ENCODE results near the gene OVAAL.
A peak's percentile ranks its signal among the peaks of the same experiment; 100 is the strongest.

OVAAL gene

DNA sequence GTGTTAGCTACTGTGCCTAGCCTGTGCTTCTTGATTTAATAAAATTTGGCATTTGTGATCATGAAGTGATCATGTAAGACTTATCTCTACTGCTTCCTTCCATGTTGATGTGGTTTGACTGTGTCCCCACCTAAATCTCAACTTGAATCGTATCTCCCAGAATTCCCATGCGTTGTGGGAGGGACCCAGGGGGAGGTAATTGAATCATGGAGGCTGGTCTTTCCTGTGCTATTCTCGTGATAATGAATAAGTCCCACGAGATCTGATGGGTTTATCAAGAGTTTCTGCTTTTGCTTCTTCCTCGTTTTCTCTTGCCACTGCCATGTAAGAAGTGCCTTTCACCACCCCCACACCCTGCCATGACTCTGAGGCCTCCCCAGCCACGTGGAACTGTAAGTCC is at the start of gene OVAAL:
OVAAL (plus strand) TSS at position 301 of the 400 bp plus-strand sequence.
- CTCF ChIA-PET = no interaction called here
- Mint-ChIP-seq H3K27me3 (peaks cover 20% of the 10 kb centered on the region), H3K9me3 (no peaks in the 10 kb centered on the region), H3K4me1 (no peaks in the 10 kb centered on the region), H3K36me3 (no peaks in the 10 kb centered on the region), H3K27ac (no peak within 1 kb of the TSS), H3K4me3 (no peak within 1 kb of the TSS)
- no peak for DNase-seq

DNA sequence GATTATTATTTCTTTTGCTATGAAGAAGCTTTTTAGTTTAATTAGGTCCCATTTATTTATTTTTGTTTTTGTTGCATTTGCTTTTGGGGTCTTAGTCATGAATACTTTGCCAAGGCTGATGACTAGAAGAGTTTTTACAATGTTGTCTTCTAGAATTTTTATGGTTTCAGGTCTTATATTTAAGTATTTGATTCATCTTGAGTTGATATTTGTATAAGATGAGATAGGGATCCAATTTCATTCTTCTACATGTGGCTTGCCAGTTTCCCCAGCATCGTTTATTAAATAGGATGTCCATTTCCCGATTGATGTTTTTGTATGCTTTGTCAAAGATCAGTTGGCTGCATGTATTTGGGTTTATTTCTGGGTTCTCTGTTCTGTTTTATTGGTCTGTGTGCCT is 47.9 kb upstream of the OVAAL start:
- peaks cover 5% of the 10 kb centered on the region for H3K4me1 Mint-ChIP-seq
- no peaks in the 10 kb centered on the region for H3K36me3 Mint-ChIP-seq
- no peaks in the 10 kb centered on the region for H3K9me3 Mint-ChIP-seq
- CTCF ChIA-PET = interaction anchor here (1.1 kb wide), 1 partner anchor 351 kb away, joined by 3 read pairs; no protein-coding TSS in a partner anchor
- no peak for DNase-seq
- no peak overlapping the region for H3K27ac Mint-ChIP-seq
- peaks cover 15% of the 10 kb centered on the region for H3K27me3 Mint-ChIP-seq
- H3K4me3 Mint-ChIP-seq = no peak overlapping the region

DNA sequence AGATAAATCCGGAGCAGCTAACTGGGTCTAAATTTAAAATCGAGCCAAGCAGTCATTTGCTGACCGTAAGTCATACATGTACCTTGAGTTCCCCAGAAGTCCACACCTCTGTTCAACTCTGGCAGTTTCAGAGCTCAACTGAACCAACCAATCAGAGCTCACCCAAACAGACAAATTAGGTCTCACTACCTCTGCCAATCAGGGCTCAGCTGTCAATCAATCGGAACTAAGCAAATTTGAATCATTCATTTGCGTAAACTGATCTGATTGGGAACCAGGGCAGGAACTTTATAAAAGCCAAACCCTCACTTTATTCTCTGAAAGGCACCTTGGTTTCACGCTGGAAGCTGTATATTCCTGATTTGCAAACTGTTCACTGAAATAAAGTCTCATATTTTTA is 45.2 kb upstream of the OVAAL start:
- Mint-ChIP-seq H3K36me3 (no peaks in the 10 kb centered on the region), H3K4me1 (peaks cover 3% of the 10 kb centered on the region), H3K27ac (no peak overlapping the region), H3K4me3 (no peak overlapping the region), H3K9me3 (no peaks in the 10 kb centered on the region), H3K27me3 (peaks cover 16% of the 10 kb centered on the region)
- CTCF ChIA-PET = interaction anchor here (1.0 to 2.4 kb wide), 3 partner anchors 9 to 349 kb away, joined by 3 to 12 read pairs (median 3); no protein-coding TSS in a partner anchor
- DNase-seq = no peak

DNA sequence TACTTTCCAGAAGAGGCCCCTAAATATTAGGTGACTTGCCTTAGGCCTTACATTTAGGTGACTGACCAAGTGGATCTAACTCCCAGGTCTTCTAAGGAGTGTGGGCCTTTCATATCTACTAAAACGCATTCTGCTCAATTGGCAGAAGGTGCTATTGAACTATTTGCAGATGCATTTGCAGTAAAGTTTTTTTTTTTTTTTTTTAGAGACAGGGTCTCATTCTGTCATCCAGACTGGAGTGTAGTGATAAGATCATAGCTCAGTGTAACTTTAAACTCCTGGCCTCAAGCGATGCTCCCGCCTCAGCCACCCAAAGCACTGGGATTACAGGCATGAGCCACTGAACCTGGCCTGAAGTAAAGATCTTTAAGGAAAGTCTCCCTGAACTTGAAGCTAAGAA is 43.4 kb upstream of the OVAAL start:
- H3K4me1 Mint-ChIP-seq = peaks cover 3% of the 10 kb centered on the region
- peaks cover 18% of the 10 kb centered on the region for H3K27me3 Mint-ChIP-seq
- no peak for DNase-seq
- CTCF ChIA-PET = interaction anchor here (0.6 to 5.2 kb wide), 16 partner anchors 9 to 996 kb away, joined by 3 to 68 read pairs (median 4); no protein-coding TSS in a partner anchor
- no peak overlapping the region for H3K27ac Mint-ChIP-seq
- no peaks in the 10 kb centered on the region for H3K9me3 Mint-ChIP-seq
- H3K4me3 Mint-ChIP-seq = no peak overlapping the region
- H3K36me3 Mint-ChIP-seq = no peaks in the 10 kb centered on the region

DNA sequence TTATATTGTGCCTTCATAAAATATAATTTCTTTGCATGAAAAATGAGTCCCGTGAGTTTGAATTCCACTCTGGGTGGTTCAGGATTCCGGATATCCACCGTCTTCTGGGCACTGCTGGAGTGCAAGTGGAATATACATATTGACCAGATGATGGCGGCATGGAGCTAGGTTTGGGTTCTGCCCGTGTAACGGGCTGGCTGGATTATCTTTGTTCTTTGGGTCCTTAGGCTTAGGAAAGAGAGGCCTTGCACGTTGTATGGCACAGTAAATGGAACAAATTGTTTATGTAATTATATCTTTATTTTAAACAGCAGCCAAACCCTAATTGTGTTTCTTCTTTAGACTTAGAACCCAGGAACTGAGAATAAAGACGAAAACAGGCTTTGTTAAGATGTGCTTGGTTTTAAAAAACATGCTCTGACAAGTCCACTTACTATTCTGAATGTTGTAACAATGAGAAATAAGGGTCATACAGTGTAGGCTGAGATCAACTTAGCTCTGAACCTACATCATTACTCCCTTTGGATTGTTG is 42.8 kb upstream of the OVAAL start:
- peaks cover 3% of the 10 kb centered on the region for H3K4me1 Mint-ChIP-seq
- no peak overlapping the region for H3K4me3 Mint-ChIP-seq
- no peaks in the 10 kb centered on the region for H3K36me3 Mint-ChIP-seq
- no peak overlapping the region for H3K27ac Mint-ChIP-seq
- H3K27me3 Mint-ChIP-seq = peaks cover 17% of the 10 kb centered on the region
- CTCF ChIA-PET = interaction anchor here (0.7 to 5.2 kb wide), 16 partner anchors 9 to 997 kb away, joined by 3 to 68 read pairs (median 5); no protein-coding TSS in a partner anchor
- DNase-seq = peak; percentile 68
- H3K9me3 Mint-ChIP-seq = no peaks in the 10 kb centered on the region

- CTCF ChIA-PET = interaction anchor here (0.8 kb wide), 1 partner anchor 10 kb away, joined by 3 read pairs; no protein-coding TSS in a partner anchor
- no peak overlapping the region for H3K27ac Mint-ChIP-seq
- no peak for DNase-seq
- peaks cover 9% of the 10 kb centered on the region for H3K27me3 Mint-ChIP-seq
- H3K4me1 Mint-ChIP-seq = peaks cover 3% of the 10 kb centered on the region
- no peak overlapping the region for H3K4me3 Mint-ChIP-seq
- H3K9me3 Mint-ChIP-seq = no peaks in the 10 kb centered on the region
- H3K36me3 Mint-ChIP-seq = no peaks in the 10 kb centered on the region
Observed at GRCh38 chr1:180519846-180520245, 38.9 kb upstream of the OVAAL start.

DNA sequence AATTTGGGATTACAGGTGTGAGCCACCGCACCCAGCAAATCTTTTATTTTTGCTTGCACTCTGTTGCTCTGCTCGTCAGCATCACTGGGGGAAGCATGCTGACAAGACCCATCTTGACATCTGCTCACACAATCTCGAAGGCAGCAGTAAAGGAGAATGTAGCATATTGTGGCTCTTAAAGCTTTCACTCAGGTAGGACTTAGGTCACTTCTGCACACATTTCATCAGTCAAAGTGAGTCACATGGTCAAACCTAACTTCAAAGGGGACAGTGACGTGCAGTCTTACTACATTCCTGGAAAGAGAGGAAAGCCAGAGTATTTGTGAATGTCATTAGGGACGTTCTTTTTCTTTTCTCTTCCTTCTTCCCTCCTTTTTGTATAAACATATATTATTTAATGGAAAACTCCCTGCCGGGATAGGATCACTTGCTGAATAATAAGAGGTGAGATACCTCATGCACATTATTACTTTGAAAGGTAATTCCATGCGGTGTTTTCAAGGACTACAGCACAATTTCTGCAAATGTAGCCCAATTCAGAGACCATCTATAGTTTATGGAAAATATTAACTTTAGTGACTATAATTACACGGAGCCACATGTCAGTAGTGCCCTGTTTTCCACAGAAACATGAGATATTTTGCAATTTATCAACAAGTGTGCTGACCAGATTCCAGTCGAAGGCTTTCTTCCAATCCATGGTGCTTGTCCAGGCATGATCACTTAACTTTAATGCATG is 37.1 kb upstream of the OVAAL start:
- no peaks in the 10 kb centered on the region for H3K9me3 Mint-ChIP-seq
- no peak for DNase-seq
- H3K27me3 Mint-ChIP-seq = peaks cover 6% of the 10 kb centered on the region
- no peaks in the 10 kb centered on the region for H3K4me1 Mint-ChIP-seq
- CTCF ChIA-PET = interaction anchor here (1.2 kb wide), 1 partner anchor 340 kb away, joined by 7 read pairs; no protein-coding TSS in a partner anchor
- H3K4me3 Mint-ChIP-seq = no peak overlapping the region
- H3K27ac Mint-ChIP-seq = no peak overlapping the region
- H3K36me3 Mint-ChIP-seq = no peaks in the 10 kb centered on the region

- Mint-ChIP-seq H3K9me3 (no peaks in the 10 kb centered on the region), H3K36me3 (no peaks in the 10 kb centered on the region), H3K27me3 (peaks cover 9% of the 10 kb centered on the region), H3K4me3 (no peak overlapping the region), H3K27ac (no peak overlapping the region), H3K4me1 (no peaks in the 10 kb centered on the region)
- CTCF ChIA-PET = interaction anchor here (1.2 kb wide), 1 partner anchor 340 kb away, joined by 7 read pairs; no protein-coding TSS in a partner anchor
- no peak for DNase-seq
Observed at GRCh38 chr1:180522213-180522515, 36.6 kb upstream of the OVAAL start.

DNA sequence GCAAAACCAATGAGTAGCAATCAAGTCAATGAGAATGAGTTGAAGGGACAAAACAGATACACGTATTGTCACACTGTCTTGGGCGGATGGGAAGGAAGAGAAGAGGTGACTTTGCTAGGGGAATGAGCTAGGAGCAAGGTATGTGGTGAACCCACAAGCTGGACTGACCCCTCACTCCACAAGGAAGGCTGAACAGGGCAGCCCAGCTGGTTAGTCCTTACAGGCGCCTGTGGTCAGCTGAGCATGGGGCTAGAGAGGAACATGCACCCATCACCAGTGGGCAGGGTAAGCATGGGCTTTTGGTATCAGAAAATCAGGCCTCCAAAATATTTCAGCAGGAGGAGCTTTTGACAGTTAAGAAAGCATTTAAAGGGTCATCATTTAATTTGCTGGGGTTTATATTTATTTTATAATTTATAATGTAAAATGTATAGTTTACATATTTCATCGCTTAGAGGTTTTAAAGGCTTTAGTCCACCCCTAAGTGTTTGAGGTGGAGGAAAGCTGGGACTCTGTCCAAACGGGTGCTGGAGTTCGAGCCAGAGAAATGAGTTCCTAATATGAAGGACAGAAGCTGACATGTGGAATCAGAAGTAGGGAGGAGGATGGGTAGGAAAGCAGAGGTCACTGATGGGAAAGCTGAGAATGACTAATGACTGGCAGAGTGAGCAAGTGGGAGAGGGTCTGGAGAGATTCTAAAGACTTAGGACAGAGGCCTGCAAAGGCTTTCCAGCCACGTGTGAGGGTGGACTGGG is 34.4 kb upstream of the OVAAL start:
- Mint-ChIP-seq H3K9me3 (no peaks in the 10 kb centered on the region), H3K27me3 (peaks cover 11% of the 10 kb centered on the region), H3K36me3 (no peaks in the 10 kb centered on the region), H3K27ac (no peak overlapping the region), H3K4me1 (no peaks in the 10 kb centered on the region), H3K4me3 (no peak overlapping the region)
- no peak for DNase-seq
- CTCF ChIA-PET = interaction anchor here (0.6 to 2.2 kb wide), 4 partner anchors 9 to 339 kb away, joined by 3 to 5 read pairs (median 3); no protein-coding TSS in a partner anchor

DNA sequence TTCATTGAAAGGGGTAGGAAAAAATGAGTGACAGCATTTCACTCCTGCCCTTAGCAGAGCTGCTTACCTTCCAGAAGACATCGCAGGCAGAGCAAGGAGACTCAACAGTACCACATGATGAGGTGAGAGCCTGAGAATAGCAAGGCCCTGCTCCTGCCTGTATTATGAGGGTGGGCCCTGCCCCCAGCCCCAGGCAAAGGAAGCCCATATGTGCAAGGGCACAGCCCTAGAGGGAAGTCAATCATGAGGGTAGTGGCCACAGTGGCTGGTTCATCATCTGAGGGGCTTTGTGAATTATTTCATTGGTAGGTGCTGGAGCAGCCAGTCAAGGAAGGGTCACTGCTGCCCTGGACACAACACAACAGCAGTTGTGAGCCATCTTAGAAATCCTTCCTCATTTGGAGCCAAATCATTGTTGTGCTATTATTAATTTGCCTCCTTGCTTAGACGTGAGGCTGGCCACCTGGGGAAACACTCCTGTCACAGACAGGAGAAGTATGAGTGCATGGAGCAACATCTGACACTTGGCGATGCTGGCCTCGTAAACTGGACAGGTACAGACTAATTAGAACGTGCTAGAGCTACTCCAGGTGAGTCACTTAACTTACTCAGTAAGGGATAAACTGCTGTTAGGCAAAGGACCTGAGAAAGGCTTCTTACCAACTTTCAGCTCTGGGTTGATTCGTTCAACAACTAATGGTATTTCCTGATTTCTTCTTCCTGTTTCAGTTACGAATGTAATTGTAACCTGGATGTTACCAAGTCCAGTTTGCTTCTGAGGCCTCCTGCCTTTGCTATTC is 33.6 kb upstream of the OVAAL start:
- DNase-seq = no peak
- H3K27ac Mint-ChIP-seq = no peak overlapping the region
- H3K36me3 Mint-ChIP-seq = no peaks in the 10 kb centered on the region
- H3K4me1 Mint-ChIP-seq = no peaks in the 10 kb centered on the region
- no peaks in the 10 kb centered on the region for H3K9me3 Mint-ChIP-seq
- CTCF ChIA-PET = interaction anchor here (0.6 to 2.2 kb wide), 4 partner anchors 8 to 338 kb away, joined by 3 to 5 read pairs (median 3); no protein-coding TSS in a partner anchor
- H3K4me3 Mint-ChIP-seq = no peak overlapping the region
- peaks cover 5% of the 10 kb centered on the region for H3K27me3 Mint-ChIP-seq

DNA sequence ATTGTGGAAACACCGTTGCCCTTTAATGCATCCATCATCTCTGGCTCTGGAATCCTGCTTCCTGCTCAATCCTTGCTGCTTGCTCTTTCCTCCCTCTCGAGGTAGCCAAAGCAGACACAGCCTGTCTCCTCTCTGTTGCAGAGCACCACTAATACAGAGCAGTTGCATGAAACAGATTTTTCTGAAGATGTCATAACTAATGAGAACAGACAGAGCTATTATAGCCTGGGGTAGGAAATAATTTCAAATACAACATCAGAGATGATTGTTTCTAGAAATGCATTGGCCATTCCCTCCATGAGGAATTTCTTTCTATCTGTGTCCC is 33.1 kb upstream of the OVAAL start:
- Mint-ChIP-seq H3K9me3 (no peaks in the 10 kb centered on the region), H3K36me3 (no peaks in the 10 kb centered on the region), H3K27ac (no peak overlapping the region), H3K27me3 (peaks cover 5% of the 10 kb centered on the region), H3K4me1 (no peaks in the 10 kb centered on the region), H3K4me3 (no peak overlapping the region)
- DNase-seq = no peak
- CTCF ChIA-PET = interaction anchor here (2.2 kb wide), 1 partner anchor 10 kb away, joined by 5 read pairs; no protein-coding TSS in a partner anchor

- H3K9me3 Mint-ChIP-seq = no peaks in the 10 kb centered on the region
- peaks cover 5% of the 10 kb centered on the region for H3K27me3 Mint-ChIP-seq
- DNase-seq = no peak
- H3K4me1 Mint-ChIP-seq = no peaks in the 10 kb centered on the region
- H3K36me3 Mint-ChIP-seq = no peaks in the 10 kb centered on the region
- no peak overlapping the region for H3K4me3 Mint-ChIP-seq
- H3K27ac Mint-ChIP-seq = no peak overlapping the region
- CTCF ChIA-PET = interaction anchor here (0.6 to 13.6 kb wide), 3 partner anchors 48 to 336 kb away, joined by 3 to 129 read pairs (median 5); no protein-coding TSS in a partner anchor
Observed at GRCh38 chr1:180527101-180527669, 31.6 kb upstream of the OVAAL start.

- Mint-ChIP-seq H3K36me3 (no peaks in the 10 kb centered on the region), H3K27ac (no peak overlapping the region), H3K9me3 (no peaks in the 10 kb centered on the region), H3K4me1 (no peaks in the 10 kb centered on the region), H3K27me3 (peaks cover 13% of the 10 kb centered on the region), H3K4me3 (no peak overlapping the region)
- no peak for DNase-seq
- CTCF ChIA-PET = interaction anchor here (1.0 to 13.6 kb wide), 3 partner anchors 9 to 335 kb away, joined by 3 to 129 read pairs (median 3); no protein-coding TSS in a partner anchor
Observed at GRCh38 chr1:180528868-180529470, 29.8 kb upstream of the OVAAL start.
